IMR-90 (cell line): ENCODE results near the gene PLCH1. TPM values are rescaled to one million over a fixed set of nuclear protein-coding genes. Genes with fewer than 3 reads are reported as not detected.

Experiments
- ATAC-seq: fragments of 200-7000 bp; cut with Tn5 transposase; 2 replicates; pipeline ENCODE4 v1.9.1; 2020; ENCODE audit warnings: low read depth, mild to moderate bottlenecking, moderate library complexity
- BruUV-seq: library from RNA; stranded (reverse); fragments of 400-500 nt; replicated peaks from 2 replicates; lab custom pipeline; 2021; lab: Mats Ljungman, UMichigan
- CTCF ChIA-PET: fragments of 300-600 bp; formaldehyde crosslinking; extraction: SDS; loops from one replicate; lab custom pipeline; 2021; ENCODE audit warnings: antibody characterized with exemption; lab: Yijun Ruan, JAX
- POLR2A ChIA-PET: fragments of 300-600 bp; sonication (Branson Sonifier 250); formaldehyde crosslinking; loops from one replicate; lab custom pipeline; 2022; ENCODE audit warnings: antibody characterized with exemption; ENCODE audit not compliant: unreplicated experiment; lab: Charles Lee
- DNase-seq: peaks from one replicate; pipeline ENCODE4 v3.0.0; 2013
- H2AFZ ChIP-seq: replicated peaks from 2 replicates; pipeline ENCODE3; 2013; ENCODE audit warnings: low read length, mild to moderate bottlenecking; ENCODE audit not compliant: poor library complexity
- H2AK5ac ChIP-seq: 2 replicates; pipeline ENCODE4 v1.6.1; 2013; ENCODE audit warnings: low read depth, low read length, inconsistent platforms
- H2AK9ac ChIP-seq: replicated peaks from 2 replicates; pipeline ENCODE3; 2013; ENCODE audit warnings: mild to moderate bottlenecking, low read depth, low read length, moderate library complexity; ENCODE audit not compliant: poor library complexity
- H2BK120ac ChIP-seq: 2 replicates; pipeline ENCODE4 v1.6.1; 2013; ENCODE audit warnings: low read depth, low read length, inconsistent platforms
- H2BK15ac ChIP-seq: 3 replicates; pipeline ENCODE4 v1.6.1; 2013; ENCODE audit warnings: low read depth, low read length, inconsistent platforms
- H2BK20ac ChIP-seq: 2 replicates; pipeline ENCODE4 v1.6.1; 2013; ENCODE audit warnings: low read depth, mild to moderate bottlenecking, inconsistent platforms, low read length, moderate library complexity
- H2BK5ac ChIP-seq: 2 replicates; pipeline ENCODE4 v1.6.1; 2013; ENCODE audit warnings: mild to moderate bottlenecking, low read depth, low read length, inconsistent platforms; ENCODE audit not compliant: poor library complexity, severe bottlenecking
- H3K14ac ChIP-seq: replicated peaks from 2 replicates; pipeline ENCODE4 v1.6.1; 2013; ENCODE audit warnings: low read depth, low read length, inconsistent platforms
- H3K18ac ChIP-seq: 2 replicates; pipeline ENCODE4 v1.6.1; 2013; ENCODE audit warnings: low read depth, low read length, control low read depth
- H3K23ac ChIP-seq: 2 replicates; pipeline ENCODE4 v1.6.1; 2013; ENCODE audit warnings: low read depth, low read length, inconsistent platforms
- H3K27ac ChIP-seq: 2 replicates; pipeline ENCODE4 v1.5.1; 2013; ENCODE audit warnings: mild to moderate bottlenecking, control low read depth, low read length; ENCODE audit not compliant: insufficient read depth
- H3K27me3 ChIP-seq: 2 replicates; pipeline ENCODE4 v1.6.1; 2013; ENCODE audit warnings: low read length; ENCODE audit not compliant: control insufficient read depth, insufficient read depth
- H3K36me3 ChIP-seq: 2 replicates; pipeline ENCODE4 v1.6.1; 2013; ENCODE audit warnings: low read length, mixed read lengths; ENCODE audit not compliant: control insufficient read depth, insufficient read depth
- H3K4ac ChIP-seq: 2 replicates; pipeline ENCODE4 v1.6.1; 2013; ENCODE audit warnings: low read depth, low read length, inconsistent platforms
- H3K4me1 ChIP-seq: 2 replicates; pipeline ENCODE4 v1.6.1; 2013; ENCODE audit warnings: low read length, mixed read lengths; ENCODE audit not compliant: control insufficient read depth, insufficient read depth
- H3K4me2 ChIP-seq: 2 replicates; pipeline ENCODE4 v1.6.1; 2013; ENCODE audit warnings: low read depth, mild to moderate bottlenecking, control low read depth, low read length, moderate library complexity
- H3K4me3 ChIP-seq: 2 replicates; pipeline ENCODE4 v1.5.1; 2013; ENCODE audit warnings: low read depth, mild to moderate bottlenecking, control low read depth, low read length, moderate library complexity; ENCODE audit not compliant: insufficient read depth
- H3K56ac ChIP-seq: 2 replicates; pipeline ENCODE4 v1.6.1; 2013; ENCODE audit warnings: low read length, inconsistent platforms; ENCODE audit not compliant: insufficient read depth; ENCODE audit errors: extremely low read depth
- H3K79me1 ChIP-seq, 2 experiments: 2 replicates each; pipeline ENCODE4 v1.6.1; 2013; ENCODE audit warnings: low read length in 2 of 2, inconsistent platforms in 1 of 2, low read depth in 1 of 2
- H3K9ac ChIP-seq: 2 replicates; pipeline ENCODE4 v1.6.1; 2013; ENCODE audit warnings: low read depth, low read length, control low read depth
- H3K9me1 ChIP-seq: 2 replicates; pipeline ENCODE4 v1.6.1; 2013; ENCODE audit warnings: low read length, inconsistent platforms; ENCODE audit not compliant: insufficient read depth
- H3K9me3 ChIP-seq: 2 replicates; pipeline ENCODE4 v1.6.1; 2013; ENCODE audit warnings: low read length; ENCODE audit not compliant: control insufficient read depth, insufficient read depth
- H4K20me1 ChIP-seq: 2 replicates; pipeline ENCODE4 v1.6.1; 2013; ENCODE audit warnings: low read length, inconsistent platforms; ENCODE audit not compliant: insufficient read depth
- H4K5ac ChIP-seq: 2 replicates; pipeline ENCODE4 v1.6.1; 2013; ENCODE audit warnings: mild to moderate bottlenecking, low read depth, low read length, control low read depth
- H4K8ac ChIP-seq, 2 experiments: 2 replicates each; pipeline ENCODE4 v1.6.1; 2013; ENCODE audit warnings: low read depth in 2 of 2, low read length in 2 of 2, control low read depth in 1 of 2, inconsistent platforms in 1 of 2
- H4K91ac ChIP-seq: 2 replicates; pipeline ENCODE4 v1.6.1; 2013; ENCODE audit warnings: low read depth, low read length, inconsistent platforms; ENCODE audit not compliant: insufficient read depth
- CEBPB ChIP-seq: IDR thresholded peaks from 2 replicates; pipeline ENCODE4 v1.6.1; 2012; ENCODE audit warnings: low read depth, low read length, improper control_type of control experiment
- CHD1 ChIP-seq: IDR thresholded peaks from 2 replicates; pipeline ENCODE4 v1.6.1; 2012; ENCODE audit warnings: low read depth, low read length, improper control_type of control experiment
- WGBS, 2 experiments: methylation state at CpG; one replicate each; pipeline versions ENCODE4 v1.1.5 to v1.1.7; 2013; ENCODE audit warnings: missing lambda C conversion rate in 2 of 2; ENCODE audit not compliant: insufficient read length in 1 of 2; ENCODE audit errors: extremely low coverage in 2 of 2; 5-methylcytosine and 5-hydroxymethylcytosine counted together
- dilution Hi-C: fragments of 300-500 bp; cut with HindIII; formaldehyde crosslinking; loops from one replicate; pipeline ENCODE4 v1.14.3; 2018; ENCODE audit warnings: low sequenced_read_pairs; ENCODE audit not compliant: unreplicated experiment
- in situ Hi-C: fragments of 300-500 bp; cut with MboI; formaldehyde crosslinking; loops from 3 replicates; pipeline ENCODE4 v1.14.3; 2019; ENCODE audit warnings: low sequenced_read_pairs, inconsistent platforms, mixed read lengths
- intact Hi-C: fragments of 100-400 bp; cut with micrococcal nuclease; formaldehyde crosslinking; loops from 2 replicates; pipeline ENCODE4 v1.10.0; 2022
- polyA plus RNA-seq, 3 experiments: library from polyadenylated mRNA; depleted of rRNA; stranded (reverse); fragments of >200 nt; gene quantifications; 2 replicates each; pipeline ENCODE4 v1.2.3, GENCODE V29; 2012; ENCODE audit warnings: low replicate concordance in 1 of 3
- total RNA-seq: library from RNA; depleted of rRNA; stranded (reverse); fragments of >200 nt; gene quantifications from 2 replicates; pipeline ENCODE4 v1.2.3, GENCODE V29; 2012

Gene PLCH1
- total and polyA plus RNA-seq, 2 of the 4 experiments (the other 2 are of a cell fraction): not detected

- Histone ChIP-seq H2AK9ac (no peak overlapping the region), H3K9me3 (no peaks in the 10 kb centered on the region), H3K27ac (no peak overlapping the region), H4K5ac (no peak overlapping the region), H3K18ac (no peak overlapping the region), H3K4me1 (peaks cover 3% of the 10 kb centered on the region), H2BK20ac (no peak overlapping the region), H2AFZ (no peak overlapping the region), H3K9me1 (no peaks in the 10 kb centered on the region), H3K36me3 (no peaks in the 10 kb centered on the region), H2BK5ac (no peak overlapping the region), H3K9ac (no peak overlapping the region), H3K79me1 (no peaks in the 10 kb centered on the region), H3K56ac (no peak overlapping the region), H3K4me3 (no peak overlapping the region), H2BK15ac (no peak overlapping the region), H3K4me2 (peak overlapping the region; percentile 49; the same call in 1 of the 2 replicates), H4K20me1 (no peaks in the 10 kb centered on the region), H3K14ac (no peak overlapping the region), H4K8ac (no peak overlapping the region), H2AK5ac (no peak overlapping the region), H2BK120ac (no peak overlapping the region), H3K27me3 (no peaks in the 10 kb centered on the region; the same call in 1 of the 2 replicates), H3K4ac (no peak overlapping the region), H3K23ac (no peak overlapping the region), H4K91ac (no peak overlapping the region)
- intact Hi-C loops (no loop called here), in situ Hi-C loops (no loop called here), dilution Hi-C loops (no loop called here)
- TF ChIP-seq CEBPB: 0 out of 2 replicates have a peak, but pooled peaks have one; percentile 3
- TF ChIP-seq CHD1: no peak
- DNase-seq (peak; percentile 25), ATAC-seq (peak; percentile 61)
- POLR2A ChIA-PET: no interaction called here
- CTCF ChIA-PET: interaction anchor here (0.5 to 1.2 kb wide), 3 partner anchors 9 to 390 kb away, joined by 3 to 7 read pairs (median 5); no protein-coding TSS in a partner anchor
- no TSS peak for BruUV-seq
- WGBS, 2 experiments: no CpG with 5 or more reads among the region's 2 CpGs
Observed at GRCh38 chr3:155391104-155391503, 353.8 kb downstream of the PLCH1 start.
